ENCODE measurements around the gene PICK1.

DNA sequence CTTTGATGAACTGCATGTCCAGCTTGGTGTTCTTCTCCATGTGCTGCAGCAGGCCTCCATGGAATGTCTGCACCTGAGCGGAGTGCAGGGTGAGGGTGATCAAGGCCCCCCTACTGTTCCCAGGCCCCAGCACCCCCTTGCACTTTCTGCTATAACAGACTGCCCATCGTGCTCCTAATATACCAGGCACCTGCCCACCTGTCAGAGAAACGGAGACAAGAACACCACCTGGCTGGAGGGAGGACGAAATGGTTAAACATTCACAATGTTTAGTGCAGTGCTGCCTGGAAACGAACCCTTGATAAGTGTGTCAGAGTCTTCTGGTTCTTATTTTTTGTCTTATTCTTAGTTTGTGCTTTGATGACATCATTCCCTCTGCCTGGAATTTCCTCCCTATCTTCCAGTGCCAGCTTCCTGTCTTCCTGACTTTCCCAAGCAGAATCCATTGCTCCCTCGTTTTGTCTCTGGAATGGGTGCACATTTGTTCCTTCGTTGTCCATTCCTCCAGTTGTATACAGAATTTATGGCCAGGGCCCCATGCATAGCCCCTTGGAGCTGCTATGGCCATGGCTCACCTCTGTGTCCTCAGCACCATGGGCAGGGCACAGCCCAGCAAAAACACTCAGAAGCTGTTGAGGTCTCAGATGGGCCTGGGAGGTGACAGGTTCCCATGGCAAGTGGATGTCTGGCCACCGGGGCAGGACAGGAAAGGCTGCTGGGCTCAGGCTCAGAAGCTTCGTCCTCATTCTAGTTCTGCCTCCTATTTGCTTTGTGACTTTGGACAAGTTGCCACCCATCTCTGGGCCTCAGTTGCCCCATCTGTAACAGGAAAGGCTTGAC, 41.4 kb downstream of the PICK1 start:
- TF ChIP-seq, protein P1, sequence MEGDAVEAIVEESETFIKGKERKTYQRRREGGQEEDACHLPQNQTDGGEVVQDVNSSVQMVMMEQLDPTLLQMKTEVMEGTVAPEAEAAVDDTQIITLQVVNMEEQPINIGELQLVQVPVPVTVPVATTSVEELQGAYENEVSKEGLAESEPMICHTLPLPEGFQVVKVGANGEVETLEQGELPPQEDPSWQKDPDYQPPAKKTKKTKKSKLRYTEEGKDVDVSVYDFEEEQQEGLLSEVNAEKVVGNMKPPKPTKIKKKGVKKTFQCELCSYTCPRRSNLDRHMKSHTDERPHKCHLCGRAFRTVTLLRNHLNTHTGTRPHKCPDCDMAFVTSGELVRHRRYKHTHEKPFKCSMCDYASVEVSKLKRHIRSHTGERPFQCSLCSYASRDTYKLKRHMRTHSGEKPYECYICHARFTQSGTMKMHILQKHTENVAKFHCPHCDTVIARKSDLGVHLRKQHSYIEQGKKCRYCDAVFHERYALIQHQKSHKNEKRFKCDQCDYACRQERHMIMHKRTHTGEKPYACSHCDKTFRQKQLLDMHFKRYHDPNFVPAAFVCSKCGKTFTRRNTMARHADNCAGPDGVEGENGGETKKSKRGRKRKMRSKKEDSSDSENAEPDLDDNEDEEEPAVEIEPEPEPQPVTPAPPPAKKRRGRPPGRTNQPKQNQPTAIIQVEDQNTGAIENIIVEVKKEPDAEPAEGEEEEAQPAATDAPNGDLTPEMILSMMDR (IDR thresholded peaks at IDR 0.05): no peak
- TF ChIP-seq POLR2AphosphoS5 (IDR thresholded peaks at IDR 0.05): no peak
- no peak for TF ChIP-seq POLR2A (IDR thresholded peaks at IDR 0.05)
